B cell (primary cell): Measurements from ENCODE around the gene PFDN2. TPM values are rescaled to one million over a fixed set of nuclear protein-coding genes. Genes with fewer than 3 reads are reported as not detected.

Source experiments
- ATAC-seq: fragments of 200-7000 bp; cut with Tn5 transposase; one replicate; pipeline ENCODE4 v1.10.0; 2021; ENCODE audit warnings: low read depth, mild to moderate bottlenecking, moderate number of reproducible peaks, moderate library complexity
- CTCF ChIA-PET: fragments of 350-600 bp; sonication (Branson Sonifier 250); formaldehyde crosslinking; loops from one replicate; lab custom pipeline; 2021; ENCODE audit warnings: antibody characterized with exemption, inconsistent platforms; lab: Charles Lee
- POLR2A ChIA-PET: fragments of 350-600 bp; sonication (Branson Sonifier 250); formaldehyde crosslinking; loops from one replicate; lab custom pipeline; 2021; ENCODE audit warnings: antibody characterized with exemption; lab: Charles Lee
- DNase-seq: peaks from one replicate; pipeline ENCODE4 v3.0.0; 2013
- H2AFZ ChIP-seq: 2 replicates; pipeline ENCODE4 v1.6.1; 2012; ENCODE audit warnings: mild to moderate bottlenecking, low read depth, low read length; ENCODE audit not compliant: insufficient read depth, poor library complexity, severe bottlenecking
- H3K27ac ChIP-seq, 2 donors: 1 replicate in 1 of 2; 2 replicates in 1 of 2; pipeline ENCODE4 v1.5.1; 2012 to 2013; ENCODE audit warnings: low read length in 2 of 2, mild to moderate bottlenecking in 2 of 2, moderate library complexity in 1 of 2
- H3K27me3 ChIP-seq, 4 experiments: fragments of 200-600 bp in 1 of 4; sonication (generic) in 1 of 4; replicated peaks in 1 of 4; 1 replicate in 2 of 4; 2 replicates in 2 of 4; pipeline versions ENCODE4 v1.6.1 to v1.7.0; 2013 to 2016; ENCODE audit warnings: low read length in 3 of 4, mild to moderate bottlenecking in 2 of 4, mixed read lengths in 1 of 4, moderate library complexity in 1 of 4; ENCODE audit not compliant: insufficient read depth in 4 of 4, control insufficient read depth in 3 of 4; ENCODE audit errors: control extremely low read depth in 1 of 4
- H3K36me3 ChIP-seq, 2 experiments: replicated peaks in 1 of 2; 1 replicate in 1 of 2; 2 replicates in 1 of 2; pipeline versions ENCODE4 v1.6.1 to v1.7.1; 2013; ENCODE audit warnings: low read length in 1 of 2; ENCODE audit not compliant: insufficient read depth in 2 of 2, control insufficient read depth in 1 of 2; ENCODE audit errors: control extremely low read depth in 1 of 2, extremely low read depth in 1 of 2
- H3K4me1 ChIP-seq, 2 donors: fragments of 200-600 bp in 1 of 2; sonication (generic) in 1 of 2; 1 replicate in 1 of 2; 2 replicates in 1 of 2; pipeline versions ENCODE4 v1.5.1 to v1.6.1; 2013 to 2017; ENCODE audit warnings: low read length in 2 of 2; ENCODE audit not compliant: control insufficient read depth in 2 of 2, insufficient read depth in 2 of 2
- H3K4me2 ChIP-seq: replicated peaks from 2 replicates; pipeline ENCODE3; 2012; ENCODE audit warnings: mild to moderate bottlenecking, low read depth, low read length; ENCODE audit not compliant: poor library complexity, severe bottlenecking
- H3K4me3 ChIP-seq, 5 experiments: fragments of 200-600 bp in 1 of 5; sonication (generic) in 1 of 5; 1 replicate in 3 of 5; 2 replicates in 2 of 5; pipeline versions ENCODE4 v1.5.1 to v1.7.0; 2011 to 2016; ENCODE audit warnings: low read length in 4 of 5, mild to moderate bottlenecking in 4 of 5, low read depth in 2 of 5, control low read depth in 1 of 5, moderate library complexity in 1 of 5; ENCODE audit not compliant: insufficient read depth in 1 of 5; ENCODE audit errors: control extremely low read depth in 1 of 5, extremely low read depth in 1 of 5
- H3K79me2 ChIP-seq: fragments of 200-600 bp; sonication (generic); one replicate; pipeline ENCODE4 v1.6.0; 2016; ENCODE audit warnings: low read length; ENCODE audit not compliant: control insufficient read depth, insufficient read depth
- H3K9ac ChIP-seq: fragments of 200-600 bp; sonication (generic); 2 replicates; pipeline ENCODE4 v1.6.1; 2017; ENCODE audit warnings: mild to moderate bottlenecking, low read length, moderate library complexity
- H3K9me3 ChIP-seq, 3 donors: one replicate each; pipeline versions ENCODE4 v1.6.1 to v1.7.1; 2013; ENCODE audit warnings: low read length in 2 of 3; ENCODE audit not compliant: control insufficient read depth in 2 of 3, insufficient read depth in 1 of 3; ENCODE audit errors: control extremely low read depth in 1 of 3
- H4K20me1 ChIP-seq: 2 replicates; pipeline ENCODE4 v1.6.0; 2012; ENCODE audit warnings: mild to moderate bottlenecking, low read length; ENCODE audit not compliant: insufficient read depth, control insufficient read depth, poor library complexity, severe bottlenecking
- H3K27ac Mint-ChIP-seq: one replicate; pipeline ENCODE4 v1.8.0; 2021; ENCODE audit warnings: mixed read lengths
- H3K27me3 Mint-ChIP-seq: one replicate; pipeline ENCODE4 v1.8.0; 2021; ENCODE audit warnings: mixed read lengths
- H3K4me1 Mint-ChIP-seq: one replicate; pipeline ENCODE4 v1.8.0; 2021; ENCODE audit warnings: mixed read lengths
- H3K4me3 Mint-ChIP-seq: one replicate; pipeline ENCODE4 v1.8.0; 2021; ENCODE audit warnings: mixed read lengths
- H3K9me3 Mint-ChIP-seq: one replicate; pipeline ENCODE4 v1.8.0; 2022; ENCODE audit warnings: mixed read lengths; ENCODE audit not compliant: insufficient read depth
- CTCF ChIP-seq: fragments of 200-600 bp; IDR thresholded peaks from one replicate; pipeline ENCODE4 v1.8.0; 2022; ENCODE audit warnings: antibody characterized with exemption, mild to moderate bottlenecking
- EZH2 ChIP-seq: IDR thresholded peaks from 2 replicates; pipeline ENCODE4 v1.6.1; 2012; ENCODE audit warnings: borderline replicate concordance, low read depth, mild to moderate bottlenecking, moderate library complexity, low read length; ENCODE audit not compliant: insufficient read depth, poor library complexity, severe bottlenecking
- WGBS: methylation state at CpG from one replicate; pipeline ENCODE4 v1.1.5; 2013; ENCODE audit warnings: missing lambda C conversion rate; ENCODE audit not compliant: insufficient coverage; 5-methylcytosine and 5-hydroxymethylcytosine counted together
- intact Hi-C: fragments of 100-400 bp; cut with micrococcal nuclease; formaldehyde crosslinking; loops from one replicate; pipeline ENCODE4 v1.10.0; 2022
- polyA plus RNA-seq: library from polyadenylated mRNA; depleted of rRNA; stranded (reverse); fragments of >200 nt; gene quantifications from 2 replicates; pipeline ENCODE4 v1.2.3, GENCODE V29; 2012
- total RNA-seq, 2 donors: library from RNA; stranded (reverse); fragments of 120-200 nt in 1 of 2; gene quantifications; 1 replicate in 1 of 2; 2 replicates in 1 of 2; pipeline versions ENCODE4 v1.2.3 to v1.2.4, GENCODE V29; 2013 to 2022

PFDN2 gene
- total and polyA plus RNA-seq, 2 donors (not counting 1 experiment from before 2014, with no cell fraction given), result 29.9 to 43.2 TPM

GRCh38 chr1:161089251-161089924 lies 28.4 kb downstream of the PFDN2 start, which contains the start of gene NECTIN4:
TSS of gene NECTIN4 (minus strand) at chr1:161089558. CDS start at chr1:161089296, 262 bp downstream.
- Mint-ChIP-seq H3K4me3 (no peak within 1 kb of the TSS), H3K27ac (no peak within 1 kb of the TSS), H3K27me3 (peaks cover 3% of the 10 kb centered on the region), H3K9me3 (no peaks in the 10 kb centered on the region), H3K4me1 (no peaks in the 10 kb centered on the region)
- intact Hi-C loops, result no loop called here
- no peak for TF ChIP-seq EZH2
- TF ChIP-seq CTCF, result no peak
- WGBS, result 84% methylated on average over 22 of the region's 22 CpGs
- no peak within 1 kb of the TSS for H2AFZ ChIP-seq
- H3K27ac ChIP-seq, result no peak within 1 kb of the TSS
- no peaks in the 10 kb centered on the region for H4K20me1 ChIP-seq
- ChIA-PET POLR2A (interaction anchor here (0.6 kb wide), 1 partner anchor 49 kb away, joined by 8 read pairs; no protein-coding TSS in a partner anchor), CTCF (interaction anchor here (0.8 to 1.2 kb wide), 2 partner anchors 23 to 92 kb away, joined by 3 to 4 read pairs; no protein-coding TSS in a partner anchor)
- DNase-seq, result no peak
- H3K4me3 ChIP-seq, result no peak within 1 kb of the TSS
- H3K36me3 ChIP-seq, result no peaks in the 10 kb centered on the region
- H3K4me1 ChIP-seq, result no peaks in the 10 kb centered on the region
- H3K9me3 ChIP-seq, result no peaks in the 10 kb centered on the region
- ATAC-seq, result no peak
- H3K27me3 ChIP-seq, result no peaks in the 10 kb centered on the region
- no peak within 1 kb of the TSS for H3K4me2 ChIP-seq
- H3K79me2 ChIP-seq, result no peaks in the 10 kb centered on the region
- H3K9ac ChIP-seq, result no peak within 1 kb of the TSS

- DNase-seq (no peak), ATAC-seq (no peak)
- H4K20me1 ChIP-seq, result no peaks in the 10 kb centered on the region
- Mint-ChIP-seq H3K27ac (no peak overlapping the region), H3K4me1 (no peaks in the 10 kb centered on the region), H3K4me3 (no peak overlapping the region), H3K9me3 (no peaks in the 10 kb centered on the region), H3K27me3 (peaks cover 3% of the 10 kb centered on the region)
- H3K9me3 ChIP-seq, result no peaks in the 10 kb centered on the region
- no peaks in the 10 kb centered on the region for H3K36me3 ChIP-seq
- no peak for TF ChIP-seq EZH2
- no peak overlapping the region for H3K4me2 ChIP-seq
- 94% methylated on average over 2 of the region's 3 CpGs for WGBS
- no peak overlapping the region for H3K9ac ChIP-seq
- no peaks in the 10 kb centered on the region for H3K27me3 ChIP-seq
- H3K27ac ChIP-seq, result no peak overlapping the region
- no peak overlapping the region for H3K4me3 ChIP-seq
- H3K4me1 ChIP-seq, result no peaks in the 10 kb centered on the region
- no peaks in the 10 kb centered on the region for H3K79me2 ChIP-seq
- intact Hi-C loops, result no loop called here
- ChIA-PET CTCF (interaction anchor here (0.8 to 1.2 kb wide), 2 partner anchors 24 to 91 kb away, joined by 3 to 4 read pairs; no protein-coding TSS in a partner anchor), POLR2A (interaction anchor here (0.6 kb wide), 1 partner anchor 48 kb away, joined by 8 read pairs; no protein-coding TSS in a partner anchor)
- no peak overlapping the region for H2AFZ ChIP-seq
These were observed 29.2 kb downstream of the PFDN2 start for GRCh38 chr1:161088587-161089110.
